GM12874 (cell line): ENCODE data around the gene KMT2E.

Experiments used
- CTCF ChIP-seq: IDR thresholded peaks from 2 replicates; pipeline ENCODE4 v1.5.1; 2011; ENCODE audit warnings: low read depth, mild to moderate bottlenecking, control low read depth, low read length, moderate library complexity; ENCODE audit not compliant: insufficient read depth

Gene KMT2E

DNA sequence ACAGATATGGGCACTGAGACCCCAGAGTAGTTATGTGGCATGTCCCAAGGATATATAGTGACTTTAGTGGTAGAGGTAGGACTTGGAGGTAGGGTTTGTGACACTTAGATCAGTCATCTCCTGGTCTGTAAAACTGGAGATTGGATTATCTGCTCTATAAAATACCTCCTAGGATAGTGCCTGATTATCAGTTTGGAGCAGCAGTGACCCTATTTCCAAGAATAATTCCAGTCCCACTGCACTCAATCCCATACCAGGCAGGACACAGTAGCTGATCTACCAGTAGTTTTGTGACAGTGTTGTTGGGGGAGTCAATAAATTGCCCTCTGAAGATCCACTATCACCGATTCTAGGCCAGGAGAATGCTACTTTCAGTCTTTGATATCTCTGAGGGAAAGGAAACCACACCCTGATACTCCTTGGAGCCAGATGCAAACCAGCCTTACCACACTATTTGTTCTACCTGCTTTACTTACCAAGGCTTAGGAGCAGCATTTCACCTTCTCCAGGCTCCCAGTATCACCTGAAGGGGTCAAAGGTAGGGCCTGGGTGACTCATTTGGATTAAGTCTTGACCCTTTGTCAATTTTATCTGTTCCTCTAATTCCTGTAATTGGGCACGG is 30.6 kb downstream of the KMT2E start:
- TF ChIP-seq CTCF, result no peak

DNA sequence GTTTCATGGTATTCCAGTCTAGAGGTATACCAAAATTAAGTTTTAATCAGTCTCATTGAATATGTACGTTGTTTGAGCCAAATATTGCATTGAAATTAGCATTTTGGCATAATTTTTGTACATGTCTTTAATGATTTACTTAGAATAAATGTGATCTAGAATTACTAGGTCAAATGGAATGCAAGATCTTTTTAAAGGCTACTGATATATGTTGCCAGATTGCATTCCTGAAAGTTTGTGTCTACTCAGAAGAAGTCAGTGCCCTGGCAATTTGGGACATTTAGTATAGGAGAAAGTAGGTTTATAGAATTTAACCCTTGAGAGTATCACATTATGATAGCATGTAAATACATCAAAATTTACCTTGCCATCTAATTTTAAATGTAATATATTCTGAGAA is 32.4 kb downstream of the KMT2E start:
- TF ChIP-seq CTCF, result no peak

GRCh38 chr7:105047932-105048331 is 33.9 kb downstream of the KMT2E start:
- TF ChIP-seq CTCF, result no peak

GRCh38 chr7:105050493-105050892 is 36.5 kb downstream of the KMT2E start:
- TF ChIP-seq CTCF, result no peak

GRCh38 chr7:105055084-105055483 is 41.1 kb downstream of the KMT2E start:
- no peak for TF ChIP-seq CTCF

- TF ChIP-seq CTCF, result no peak
These were observed 41.6 kb downstream of the KMT2E start for GRCh38 chr7:105055621-105056020.

GRCh38 chr7:105057472-105057871 is 43.5 kb downstream of the KMT2E start:
- TF ChIP-seq CTCF, result no peak
